HepG2 (cell line): ENCODE data around the gene CD300LD. TPM values are rescaled to one million over a fixed set of nuclear protein-coding genes. Genes with fewer than 3 reads are reported as not detected.

Experiments
- ATAC-seq: fragments of 200-7000 bp; cut with Tn5 transposase; 3 replicates; pipeline ENCODE4 v1.9.1; 2020; ENCODE audit warnings: mild to moderate bottlenecking, moderate library complexity
- BruUV-seq: library from RNA; stranded (reverse); fragments of 400-500 nt; replicated peaks from 2 replicates; lab custom pipeline; 2021; lab: Mats Ljungman, UMichigan
- CTCF ChIA-PET: fragments of 300-600 bp; formaldehyde crosslinking; extraction: SDS; loops from one replicate; lab custom pipeline; 2021; ENCODE audit warnings: low total read pairs, inconsistent platforms, low intra/inter-chr PET ratio; lab: Yijun Ruan, JAX
- POLR2A ChIA-PET: fragments of 350-600 bp; sonication (Branson Sonifier 250); formaldehyde crosslinking; loops from one replicate; lab custom pipeline; 2020; ENCODE audit warnings: antibody characterized with exemption, inconsistent platforms; lab: Yijun Ruan, JAX
- DNase-seq: peaks from one replicate; pipeline ENCODE4 v3.0.0-alpha.2; 2015; ENCODE audit warnings: low spot score
- FAIRE-seq: peaks from 3 replicates; lab custom pipeline; 2011; peaks lifted over from hg19 to GRCh38; lab: Jason Lieb, UNC
- H2AFZ ChIP-seq: one replicate; pipeline ENCODE4 v1.6.1; 2011; ENCODE audit warnings: low read length, inconsistent platforms
- H3K27ac ChIP-seq: fragments of 300-600 bp; 3 replicates; pipeline ENCODE4 v1.8.0; 2011; ENCODE audit warnings: mixed run types, mild to moderate bottlenecking, mixed read lengths, low read length, inconsistent platforms; ENCODE audit not compliant: insufficient read depth; ENCODE audit errors: extremely low read length
- H3K27me3 ChIP-seq, 2 experiments: fragments of 200-600 bp in 1 of 2; 2 replicates in 1 of 2; 3 replicates in 1 of 2; pipeline versions ENCODE4 v1.6.0 to v1.8.0; 2011; ENCODE audit warnings: low read length in 2 of 2, mild to moderate bottlenecking in 2 of 2, moderate library complexity in 2 of 2, inconsistent platforms in 1 of 2; ENCODE audit not compliant: insufficient read depth in 2 of 2, control insufficient read depth in 1 of 2
- H3K36me3 ChIP-seq, 2 experiments: fragments of 200-600 bp in 1 of 2; replicated peaks in 1 of 2; 2 replicates in 1 of 2; 3 replicates in 1 of 2; pipeline versions ENCODE4 v1.5.1 to v1.8.0; 2011; ENCODE audit warnings: low read length in 2 of 2, inconsistent platforms in 1 of 2; ENCODE audit not compliant: insufficient read depth in 2 of 2, control insufficient read depth in 1 of 2
- H3K4me1 ChIP-seq: 2 replicates; pipeline ENCODE4 v1.5.1; 2012; ENCODE audit warnings: low read length, inconsistent platforms; ENCODE audit not compliant: insufficient read depth
- H3K4me2 ChIP-seq: 2 replicates; pipeline ENCODE4 v1.6.0; 2011; ENCODE audit warnings: low read depth, low read length, inconsistent platforms
- H3K4me3 ChIP-seq, 3 experiments: fragments of 200-600 bp in 1 of 3; sonication (generic), shearing (Covaris generic) in 1 of 3; replicated peaks in 1 of 3; 2 replicates each; pipeline ENCODE4 v1.5.1; 2011 to 2016; ENCODE audit warnings: low read length in 3 of 3, inconsistent platforms in 2 of 3, low read depth in 2 of 3, mild to moderate bottlenecking in 2 of 3, control low read depth in 1 of 3, mixed read lengths in 1 of 3; ENCODE audit not compliant: insufficient read depth in 1 of 3
- H3K79me2 ChIP-seq: one replicate; pipeline ENCODE4 v1.6.1; 2011; ENCODE audit warnings: low read length, inconsistent platforms; ENCODE audit not compliant: insufficient read depth
- H3K9ac ChIP-seq: 2 replicates; pipeline ENCODE4 v1.6.0; 2011; ENCODE audit warnings: mild to moderate bottlenecking, low read depth, low read length, inconsistent platforms; ENCODE audit not compliant: insufficient read depth
- H3K9me3 ChIP-seq: 2 replicates; pipeline ENCODE4 v1.5.1; 2012; ENCODE audit warnings: mild to moderate bottlenecking, low read length
- H4K20me1 ChIP-seq: 2 replicates; pipeline ENCODE4 v1.6.0; 2011; ENCODE audit warnings: inconsistent platforms, mild to moderate bottlenecking, low read length, moderate library complexity; ENCODE audit not compliant: insufficient read depth
- CBX2 ChIP-seq, 2 experiments: fragments of 200-600 bp in 1 of 2; sonication (generic); formaldehyde crosslinking in 1 of 2; IDR thresholded peaks; 2 replicates each; pipeline versions ENCODE4 v1.7.0 to v1.8.1; 2018 to 2022; ENCODE audit warnings: low read depth in 2 of 2, low read length in 1 of 2, mild to moderate bottlenecking in 1 of 2, missing genetic modification reagents in 1 of 2
- PCBP1 ChIP-seq: fragments of 200-400 bp; formaldehyde crosslinking; IDR thresholded peaks from 2 replicates; pipeline ENCODE4 v1.6.1; 2017; ENCODE audit warnings: mild to moderate bottlenecking, low read depth, low read length, borderline replicate concordance
- ZNF205 ChIP-seq: IDR thresholded peaks from 2 replicates; pipeline ENCODE4 v1.6.1; 2018; ENCODE audit warnings: missing biosample characterization, missing genetic modification reagents
- ZNF777 ChIP-seq: sonication (generic); formaldehyde crosslinking; IDR thresholded peaks from 2 replicates; pipeline ENCODE4 v1.4.0; 2020; ENCODE audit warnings: missing genetic modification reagents
- WGBS: methylation state at CpG from one replicate; pipeline ENCODE4 v1.1.6; 2017; ENCODE audit warnings: low lambda C conversion rate; 5-methylcytosine and 5-hydroxymethylcytosine counted together
- in situ Hi-C: cut with HindIII; loops from 2 replicates; pipeline ENCODE4 v1.10.0; 2017; ENCODE audit warnings: low pct_unique_long_range_greater_than_20kb; ENCODE audit not compliant: extremely low pct_ligation_motif_present
- intact Hi-C: fragments of 100-400 bp; cut with micrococcal nuclease; formaldehyde crosslinking; loops from one replicate; pipeline ENCODE4 v1.10.0; 2022; ENCODE audit not compliant: unreplicated experiment
- polyA plus RNA-seq, 8 experiments: library from polyadenylated mRNA; depleted of rRNA in 3 of 8; stranded (reverse) in 7 of 8; unstranded in 1 of 8; fragments of >200 nt; fragmentation: Illumina TruSeq in 4 of 8; extraction: Trizol in 4 of 8; gene quantifications; 2 replicates each; pipeline versions ENCODE4 v1.2.1 to v1.2.3, GENCODE V29; 2011 to 2016; ENCODE audit warnings: low read depth in 4 of 8, missing spikeins in 1 of 8, mixed read lengths in 1 of 8; ENCODE audit not compliant: insufficient read depth in 1 of 8
- total RNA-seq, 5 experiments: library from RNA; depleted of rRNA; stranded (reverse); fragments of >200 nt; fragmentation: Illumina TruSeq; extraction: Trizol; gene quantifications; 2 replicates each; pipeline ENCODE4 v1.2.3, GENCODE V29; 2016; ENCODE audit warnings: low read depth in 1 of 5

CD300LD gene
- total and polyA plus RNA-seq, 2 of the 13 experiments (the other 11 are each of a cell fraction or from before 2014, with no cell fraction given): not detected

DNA sequence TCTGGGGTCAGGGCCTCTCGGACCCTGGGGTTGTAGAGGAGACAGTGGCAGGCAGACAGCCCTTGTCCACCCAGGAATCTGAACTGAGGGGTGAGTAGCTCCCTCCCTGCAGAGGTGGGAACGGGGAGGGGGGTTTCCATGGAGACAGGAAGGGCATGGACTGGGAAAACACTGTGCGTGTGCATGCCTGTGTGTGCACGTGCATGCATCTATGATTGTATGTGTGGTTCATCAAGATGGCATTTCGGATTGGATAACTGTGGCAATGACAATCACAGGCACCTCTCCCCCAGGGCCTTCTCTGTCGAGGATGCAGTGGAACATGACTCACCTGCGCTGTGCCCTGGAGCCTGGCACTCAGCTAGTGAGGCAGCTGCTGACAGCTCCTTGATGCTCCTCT lies 40.0 kb downstream of the CD300LD start:
- in situ Hi-C loops: no loop called here
- CTCF ChIA-PET: no interaction called here

DNA sequence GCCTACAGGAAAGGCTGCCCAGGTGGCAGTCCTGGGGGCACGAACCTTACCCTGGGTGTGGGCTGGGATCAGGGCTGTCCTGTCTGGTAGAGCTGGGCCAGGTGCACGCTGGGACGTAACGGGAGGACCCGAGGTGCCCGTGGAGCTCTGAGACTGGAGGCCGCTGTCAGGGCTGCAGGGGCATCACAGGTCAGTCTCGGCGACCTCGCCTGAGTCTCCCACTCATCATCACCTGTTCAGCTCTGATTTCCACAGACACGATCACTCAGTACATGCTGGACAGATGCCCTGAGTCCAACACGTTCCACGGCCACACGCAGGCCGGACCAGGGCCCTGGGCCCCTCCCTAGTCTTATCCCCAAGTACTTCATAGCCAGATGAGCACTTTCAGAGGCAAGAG lies 41.5 kb downstream of the CD300LD start:
- DNase-seq (no peak), ATAC-seq (no peak)
- no peaks in the 10 kb centered on the region for H3K4me1 ChIP-seq
- no peaks in the 10 kb centered on the region for H3K79me2 ChIP-seq
- TF ChIP-seq CBX2 (IDR thresholded peaks at IDR 0.05; ENCODE audit: low read depth, low read length) (no peak), CBX2 (CRISPR knock-in tag; IDR thresholded peaks at IDR 0.05; ENCODE audit: low read depth) (no peak), PCBP1 (no peak)
- TF ChIP-seq, all 625 proteins: peak for 0
- CTCF ChIA-PET: no interaction called here
- no peak overlapping the region for H3K27ac ChIP-seq
- no peak overlapping the region for H2AFZ ChIP-seq
- FAIRE-seq: no peak
- WGBS: 10% methylated on average over 7 of the region's 15 CpGs
- H3K9ac ChIP-seq: no peak overlapping the region
- in situ Hi-C loops (no loop called here), intact Hi-C loops (no loop called here)
- no peaks in the 10 kb centered on the region for H4K20me1 ChIP-seq
- BruUV-seq: no TSS peak
- POLR2A ChIA-PET: no interaction called here
- no peak overlapping the region for H3K4me3 ChIP-seq
- no peaks in the 10 kb centered on the region for H3K36me3 ChIP-seq
- no peaks in the 10 kb centered on the region for H3K9me3 ChIP-seq
- H3K4me2 ChIP-seq: no peak overlapping the region
- H3K27me3 ChIP-seq: peaks cover 13 to 93% of the 10 kb centered on the region in 2 experiments

More for the DNA sequence above, 40.0 kb downstream of the CD300LD start:
- H3K4me3 ChIP-seq: no peak overlapping the region
- H3K27me3 ChIP-seq: peaks cover 6 to 90% of the 10 kb centered on the region in 2 experiments
- no peaks in the 10 kb centered on the region for H3K79me2 ChIP-seq
- H4K20me1 ChIP-seq: no peaks in the 10 kb centered on the region
- no peak for TF ChIP-seq ZNF777 (CRISPR knock-in tag)
- TF ChIP-seq ZNF205: no peak
- TF ChIP-seq, all 625 proteins: peak for 0
- POLR2A ChIA-PET: no interaction called here
- Histone ChIP-seq H3K36me3 (no peaks in the 10 kb centered on the region), H3K27ac (no peak overlapping the region), H2AFZ (no peak overlapping the region), H3K9ac (no peak overlapping the region), H3K4me1 (no peaks in the 10 kb centered on the region), H3K9me3 (no peaks in the 10 kb centered on the region), H3K4me2 (no peak overlapping the region)
- no peak for FAIRE-seq
- 9% methylated on average over 4 of the region's 7 CpGs for WGBS
- ATAC-seq: no peak
- BruUV-seq: no TSS peak
- intact Hi-C loops: no loop called here
- DNase-seq: no peak
